PC-9 (cell line): ENCODE results near the gene ZNF428. TPM values are rescaled to one million over a fixed set of nuclear protein-coding genes. Genes with fewer than 3 reads are reported as not detected.

ENCODE experiments used
- BruUV-seq: library from RNA; stranded (reverse); fragments of 400-500 nt; replicated peaks from 2 replicates; lab custom pipeline; 2021; lab: Mats Ljungman, UMichigan
- CTCF ChIA-PET: fragments of 300-600 bp; sonication (Branson Sonifier 250); formaldehyde crosslinking; loops from one replicate; lab custom pipeline; 2022; ENCODE audit warnings: antibody characterized with exemption; lab: Charles Lee
- POLR2A ChIA-PET: fragments of 300-600 bp; sonication (Branson Sonifier 250); formaldehyde crosslinking; loops from one replicate; lab custom pipeline; 2022; ENCODE audit warnings: antibody characterized with exemption; ENCODE audit not compliant: unreplicated experiment; lab: Charles Lee
- DNase-seq, 2 experiments: peaks; one replicate each; pipeline versions ENCODE4 v3.0.0 to v3.0.0-alpha.2; 2015 to 2022; ENCODE audit warnings: mixed read lengths in 1 of 2
- H2AFZ ChIP-seq: fragments of 200-600 bp; sonication (generic); 2 replicates; pipeline ENCODE4 v1.8.1; 2017; ENCODE audit warnings: antibody characterized with exemption
- H3F3A ChIP-seq: fragments of 200-600 bp; sonication (generic); 2 replicates; pipeline ENCODE4 v1.8.1; 2017; ENCODE audit warnings: antibody characterized with exemption, mild to moderate bottlenecking, low read depth; ENCODE audit not compliant: insufficient read depth
- H3K27ac ChIP-seq: fragments of 200-600 bp; sonication (generic); 2 replicates; pipeline ENCODE4 v1.6.1; 2016; ENCODE audit warnings: mixed run types
- H3K27me3 ChIP-seq: fragments of 200-600 bp; sonication (generic); 2 replicates; pipeline ENCODE4 v1.6.1; 2016; ENCODE audit warnings: low read depth, mixed run types; ENCODE audit not compliant: insufficient read depth
- H3K36me3 ChIP-seq: fragments of 200-600 bp; sonication (generic); 2 replicates; pipeline ENCODE4 v1.6.1; 2016; ENCODE audit warnings: low read depth, mixed run types
- H3K4me1 ChIP-seq: fragments of 200-600 bp; sonication (generic); replicated peaks from 2 replicates; pipeline ENCODE4 v1.6.1; 2016; ENCODE audit warnings: mixed run types; ENCODE audit not compliant: insufficient read depth
- H3K4me2 ChIP-seq: fragments of 200-600 bp; sonication (generic); 2 replicates; pipeline ENCODE4 v1.6.1; 2017; ENCODE audit warnings: mixed run types
- H3K4me3 ChIP-seq: fragments of 200-600 bp; sonication (generic); 2 replicates; pipeline ENCODE4 v1.6.1; 2016; ENCODE audit warnings: mixed run types
- H3K79me2 ChIP-seq: fragments of 200-600 bp; sonication (generic); 2 replicates; pipeline ENCODE4 v1.6.1; 2017; ENCODE audit warnings: low read depth, mixed run types
- H3K9me2 ChIP-seq: fragments of 200-600 bp; sonication (generic); 2 replicates; pipeline ENCODE4 v1.8.1; 2017; ENCODE audit warnings: mild to moderate bottlenecking; ENCODE audit not compliant: insufficient read depth
- H3K9me3 ChIP-seq: fragments of 200-600 bp; sonication (generic); 2 replicates; pipeline ENCODE4 v1.8.1; 2016; ENCODE audit warnings: low read depth; ENCODE audit not compliant: insufficient read depth
- H4K20me1 ChIP-seq: fragments of 200-600 bp; sonication (generic); 2 replicates; pipeline ENCODE4 v1.8.1; 2017; ENCODE audit not compliant: insufficient read depth
- EZH2 ChIP-seq: fragments of 200-600 bp; sonication (generic); IDR thresholded peaks from 2 replicates; pipeline ENCODE4 v1.8.0; 2017; ENCODE audit warnings: antibody characterized with exemption, low read depth
- intact Hi-C: fragments of 100-400 bp; cut with micrococcal nuclease; formaldehyde crosslinking; loops from one replicate; pipeline ENCODE4 v1.10.0; 2022; ENCODE audit not compliant: unreplicated experiment
- total RNA-seq: library from RNA; stranded (reverse); gene quantifications from 2 replicates; pipeline ENCODE4 v1.2.3, GENCODE V29; 2021
- TF ChIP-seq, protein P1 (sequence below): fragments of 200-600 bp; sonication (generic); conservative IDR thresholded peaks from 2 replicates; pipeline ENCODE4 v1.6.1; 2017; ENCODE audit warnings: mixed run types, antibody characterized with exemption, mild to moderate bottlenecking, moderate library complexity

Gene ZNF428
- total RNA-seq, 1 experiment from 2014 or later, result 46.6 TPM

DNA sequence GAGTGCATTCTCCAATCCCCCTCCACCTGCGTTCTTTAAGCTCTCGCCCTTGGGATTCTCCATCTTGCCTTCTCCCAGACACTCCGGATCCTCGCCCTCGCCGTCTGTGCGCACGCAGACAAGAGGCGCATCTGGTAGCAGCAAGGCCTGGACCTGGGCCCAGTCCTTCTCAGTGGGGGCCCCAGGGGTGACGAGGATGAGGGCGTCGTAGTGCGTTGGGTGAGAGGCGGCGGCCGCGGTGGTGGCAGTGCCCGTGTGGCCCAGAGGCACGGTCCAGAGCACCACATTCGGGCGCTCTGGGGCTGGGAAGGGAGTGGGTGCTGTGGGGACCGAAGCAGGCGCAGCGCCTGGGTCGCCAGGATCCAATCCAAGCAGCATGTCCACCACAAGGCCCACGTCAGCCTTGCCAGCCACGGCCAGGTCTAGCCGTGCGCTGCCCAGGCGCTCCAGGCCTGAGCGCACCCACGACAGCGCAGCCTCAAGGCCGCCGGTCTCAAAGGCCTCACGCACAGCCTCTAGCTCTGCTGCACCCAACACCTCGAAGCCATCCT lies 26.6 kb downstream of the ZNF428 start:
- Histone ChIP-seq H3K4me3 (no peak overlapping the region), H3K79me2 (peaks cover 37% of the 10 kb centered on the region), H3K4me1 (peaks cover 14% of the 10 kb centered on the region), H3K9me3 (no peaks in the 10 kb centered on the region), H3K4me2 (no peak overlapping the region), H3K27me3 (no peaks in the 10 kb centered on the region), H4K20me1 (peaks cover 10% of the 10 kb centered on the region), H3K27ac (no peak overlapping the region), H3F3A (peaks cover 16% of the 10 kb centered on the region; the same call in 1 of the 2 replicates), H3K9me2 (no peaks in the 10 kb centered on the region), H2AFZ (no peak overlapping the region), H3K36me3 (0 out of 2 replicates have a peak, but pooled peaks cover 7% of the 10 kb centered on the region)
- intact Hi-C loops, result loop anchor here (10.0 kb wide), 1 partner anchor 158 kb away; no protein-coding TSS in a partner anchor
- DNase-seq, result no peak
- TF ChIP-seq, protein P1, sequence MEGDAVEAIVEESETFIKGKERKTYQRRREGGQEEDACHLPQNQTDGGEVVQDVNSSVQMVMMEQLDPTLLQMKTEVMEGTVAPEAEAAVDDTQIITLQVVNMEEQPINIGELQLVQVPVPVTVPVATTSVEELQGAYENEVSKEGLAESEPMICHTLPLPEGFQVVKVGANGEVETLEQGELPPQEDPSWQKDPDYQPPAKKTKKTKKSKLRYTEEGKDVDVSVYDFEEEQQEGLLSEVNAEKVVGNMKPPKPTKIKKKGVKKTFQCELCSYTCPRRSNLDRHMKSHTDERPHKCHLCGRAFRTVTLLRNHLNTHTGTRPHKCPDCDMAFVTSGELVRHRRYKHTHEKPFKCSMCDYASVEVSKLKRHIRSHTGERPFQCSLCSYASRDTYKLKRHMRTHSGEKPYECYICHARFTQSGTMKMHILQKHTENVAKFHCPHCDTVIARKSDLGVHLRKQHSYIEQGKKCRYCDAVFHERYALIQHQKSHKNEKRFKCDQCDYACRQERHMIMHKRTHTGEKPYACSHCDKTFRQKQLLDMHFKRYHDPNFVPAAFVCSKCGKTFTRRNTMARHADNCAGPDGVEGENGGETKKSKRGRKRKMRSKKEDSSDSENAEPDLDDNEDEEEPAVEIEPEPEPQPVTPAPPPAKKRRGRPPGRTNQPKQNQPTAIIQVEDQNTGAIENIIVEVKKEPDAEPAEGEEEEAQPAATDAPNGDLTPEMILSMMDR, result no peak
- no peak for TF ChIP-seq EZH2
- ChIA-PET POLR2A (no interaction called here), CTCF (no interaction called here)
- no TSS peak for BruUV-seq

DNA sequence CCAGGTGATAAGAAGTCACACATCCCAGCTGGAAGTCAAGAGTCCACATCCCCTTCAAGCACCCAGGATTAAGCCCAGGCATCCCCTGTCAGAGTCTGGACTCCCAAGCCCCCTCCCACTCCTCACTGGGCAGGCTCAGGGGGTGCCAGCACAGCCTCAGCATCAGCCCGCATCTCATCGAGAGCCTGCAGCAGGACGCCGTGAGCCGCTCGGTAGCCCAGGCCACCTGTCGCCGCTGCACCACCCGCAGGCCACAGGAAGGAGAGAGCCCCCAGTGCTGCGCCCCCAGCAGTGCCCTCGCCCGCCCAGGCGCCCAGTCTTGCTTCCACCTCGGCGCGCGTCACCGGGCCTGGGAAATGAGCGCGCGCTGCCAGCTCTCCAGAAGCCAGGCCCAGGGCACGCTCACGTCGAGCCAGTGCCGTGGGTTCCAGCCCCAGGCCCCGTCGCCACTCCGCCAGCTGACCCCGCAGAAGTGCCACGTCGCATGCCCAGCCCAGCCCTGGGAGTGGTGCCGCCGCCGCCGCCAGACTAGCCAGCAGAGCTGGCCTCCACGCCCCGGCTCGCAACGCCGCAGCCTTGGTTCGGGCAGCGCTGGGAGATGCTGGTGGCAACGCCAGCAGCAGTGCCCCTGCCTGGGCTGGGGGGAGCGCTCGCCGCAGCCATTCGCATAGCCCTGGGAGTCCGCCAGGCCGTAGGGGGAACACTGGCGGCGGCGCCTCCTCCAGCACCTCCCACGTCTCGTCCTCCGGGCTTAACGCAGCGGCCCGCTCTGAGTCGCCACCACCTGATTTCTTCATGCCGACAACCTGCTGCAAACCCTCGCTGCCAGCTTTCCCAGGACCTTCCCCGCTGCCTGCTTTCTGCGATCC lies 27.3 kb downstream of the ZNF428 start:
- ChIA-PET POLR2A (no interaction called here), CTCF (no interaction called here)
- intact Hi-C loops, result loop anchor here (10.0 kb wide), 1 partner anchor 157 kb away; no protein-coding TSS in a partner anchor
- no peaks in the 10 kb centered on the region for H3K27me3 ChIP-seq
- no peak overlapping the region for H3K27ac ChIP-seq
- H4K20me1 ChIP-seq, result peaks cover 10% of the 10 kb centered on the region
- no peak overlapping the region for H2AFZ ChIP-seq
- H3K36me3 ChIP-seq, result 0 out of 2 replicates have a peak, but pooled peaks cover 7% of the 10 kb centered on the region
- no TSS peak for BruUV-seq
- TF ChIP-seq, protein P1, result no peak
- TF ChIP-seq EZH2, result no peak
- no peaks in the 10 kb centered on the region for H3K9me2 ChIP-seq
- peaks cover 16% of the 10 kb centered on the region; the same call in 1 of the 2 replicates for H3F3A ChIP-seq
- DNase-seq, result no peak
- peaks cover 7% of the 10 kb centered on the region for H3K4me1 ChIP-seq
- H3K4me3 ChIP-seq, result no peak overlapping the region
- peaks cover 29% of the 10 kb centered on the region for H3K79me2 ChIP-seq
- no peak overlapping the region for H3K4me2 ChIP-seq
- H3K9me3 ChIP-seq, result no peaks in the 10 kb centered on the region

DNA sequence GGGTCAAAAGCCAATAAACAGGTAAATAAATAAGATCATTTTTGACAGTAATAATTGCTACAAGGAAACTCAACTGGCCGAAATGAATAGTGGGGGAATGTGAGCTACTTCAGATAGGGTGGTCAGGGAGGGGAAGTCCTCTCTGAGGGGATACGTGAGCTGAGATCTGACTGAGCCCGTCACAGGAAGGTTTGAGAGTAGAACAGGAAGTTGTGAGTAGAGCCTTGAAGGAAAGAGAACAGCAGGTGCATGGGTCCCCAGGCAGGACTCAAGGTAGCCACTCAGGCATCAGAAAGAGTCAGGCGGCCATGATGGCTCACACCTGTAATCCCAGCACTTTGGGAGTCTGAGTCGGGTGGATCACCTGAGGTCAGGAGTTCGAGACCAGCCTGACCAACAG lies 29.8 kb downstream of the ZNF428 start:
- Histone ChIP-seq H3K9me2 (no peaks in the 10 kb centered on the region), H3K4me1 (0 out of 2 replicates have a peak, but pooled peaks cover 5% of the 10 kb centered on the region), H3K79me2 (peaks cover 13% of the 10 kb centered on the region), H3K4me3 (no peak overlapping the region), H3K4me2 (no peak overlapping the region), H3K36me3 (0 out of 2 replicates have a peak, but pooled peaks cover 7% of the 10 kb centered on the region), H4K20me1 (peaks cover 10% of the 10 kb centered on the region), H2AFZ (no peak overlapping the region), H3F3A (peaks cover 10% of the 10 kb centered on the region; the same call in 1 of the 2 replicates), H3K27me3 (no peaks in the 10 kb centered on the region), H3K9me3 (no peaks in the 10 kb centered on the region), H3K27ac (no peak overlapping the region)
- TF ChIP-seq, protein P1, result no peak
- TF ChIP-seq EZH2, result no peak
- BruUV-seq, result no TSS peak
- ChIA-PET POLR2A (interaction anchor here (0.5 kb wide), 1 partner anchor 220 kb away, joined by 5 read pairs; no protein-coding TSS in a partner anchor), CTCF (no interaction called here)
- intact Hi-C loops, result loop anchor here (10.0 kb wide), 1 partner anchor 155 kb away; no protein-coding TSS in a partner anchor
- no peak for DNase-seq
